ENCODE results near the gene PEPD.
A peak's percentile ranks its signal among the peaks of the same experiment; 100 is the strongest.

The PEPD gene

GRCh38 chr19:33397536-33398360, 123.8 kb downstream of the PEPD start:
- TF ChIP-seq CTCF (IDR thresholded peaks at IDR 0.05): no peak
- H3K27me3 ChIP-seq: no peaks in the 10 kb centered on the region
- no peak overlapping the region for H3K27ac ChIP-seq
- peaks cover 0 to 15% (median 0%) of the 10 kb centered on the region in 3 donors for H3K36me3 ChIP-seq
- intact Hi-C loops (cut with DNase I; ENCODE audit: low total_unique reads): no loop called here
- peak; percentile 16 to 56 for DNase-seq
- H3K4me1 ChIP-seq: peaks cover 0 to 49% (median 33%) of the 10 kb centered on the region in 4 donors
- no peaks in the 10 kb centered on the region for H3K9me3 ChIP-seq
- no peak overlapping the region for H3K4me3 ChIP-seq

- intact Hi-C loops (cut with DNase I; ENCODE audit: low total_unique reads): no loop called here
- DNase-seq: peak in 1 of 2 donors; percentile 60
- no peak for TF ChIP-seq CTCF (IDR thresholded peaks at IDR 0.05)
- no peaks in the 10 kb centered on the region for H3K9me3 ChIP-seq
- peaks cover 0 to 58% (median 37%) of the 10 kb centered on the region in 4 donors for H3K4me1 ChIP-seq
- H3K36me3 ChIP-seq: peaks cover 0 to 15% (median 0%) of the 10 kb centered on the region in 3 donors
- no peak overlapping the region for H3K4me3 ChIP-seq
- H3K27me3 ChIP-seq: no peaks in the 10 kb centered on the region
- H3K27ac ChIP-seq: no peak overlapping the region
Measured at GRCh38 chr19:33396701-33397535, 124.7 kb downstream of the PEPD start.

- intact Hi-C loops (cut with DNase I; ENCODE audit: low total_unique reads): no loop called here
- no peaks in the 10 kb centered on the region for H3K9me3 ChIP-seq
- H3K27ac ChIP-seq: no peak overlapping the region
- peaks cover 0 to 5% (median 0%) of the 10 kb centered on the region in 3 donors for H3K36me3 ChIP-seq
- peak; percentile 70 to 72 for DNase-seq
- H3K4me1 ChIP-seq: peaks cover 0 to 67% (median 39%) of the 10 kb centered on the region in 4 donors
- no peak overlapping the region for H3K4me3 ChIP-seq
- TF ChIP-seq CTCF (IDR thresholded peaks at IDR 0.05): no peak
- H3K27me3 ChIP-seq: no peaks in the 10 kb centered on the region
Measured at GRCh38 chr19:33395561-33396550, 125.7 kb downstream of the PEPD start.

- peaks cover 0 to 74% (median 43%) of the 10 kb centered on the region in 4 donors for H3K4me1 ChIP-seq
- H3K27me3 ChIP-seq: no peaks in the 10 kb centered on the region
- H3K36me3 ChIP-seq: peaks cover 0 to 4% (median 0%) of the 10 kb centered on the region in 3 donors
- DNase-seq: peak; percentile 21 to 62
- no peaks in the 10 kb centered on the region for H3K9me3 ChIP-seq
- no peak for TF ChIP-seq CTCF (IDR thresholded peaks at IDR 0.05)
- no peak overlapping the region for H3K27ac ChIP-seq
- intact Hi-C loops (cut with DNase I; ENCODE audit: low total_unique reads): no loop called here
- H3K4me3 ChIP-seq: no peak overlapping the region
Measured at GRCh38 chr19:33394723-33395560, 126.6 kb downstream of the PEPD start.
